Colon (tissue), 2 donors: ENCODE measurements around the gene ARHGEF7.

Experiments used
- FAIRE-seq: peaks from 2 replicates; lab custom pipeline; 2012; peaks lifted over from hg19 to GRCh38; lab: Jason Lieb, UNC
- donor health status: control.
- donor health status: control.

ARHGEF7 gene

GRCh38 chr13:111278743-111279652, 163.9 kb downstream of the ARHGEF7 start:
- no peak for FAIRE-seq

DNA sequence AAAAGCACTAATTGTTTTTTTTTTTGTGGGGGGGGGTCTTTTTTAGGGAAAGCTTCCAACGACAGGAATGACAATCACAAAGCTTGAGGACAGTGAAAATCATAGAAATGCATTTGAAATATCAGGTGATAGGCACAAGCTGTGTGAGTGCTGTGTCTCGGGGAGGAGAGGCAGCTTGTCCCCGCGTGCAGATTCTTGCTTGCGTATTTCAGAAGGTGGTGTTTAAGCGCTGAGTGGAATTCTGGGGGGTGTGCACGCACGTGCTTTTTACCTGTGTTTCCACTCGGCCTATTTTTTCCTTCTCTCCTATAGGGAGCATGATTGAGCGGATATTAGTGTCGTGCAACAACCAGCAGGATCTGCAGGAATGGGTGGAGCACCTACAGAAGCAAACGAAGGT, 165.1 kb downstream of the ARHGEF7 start:
- no peak for FAIRE-seq

DNA sequence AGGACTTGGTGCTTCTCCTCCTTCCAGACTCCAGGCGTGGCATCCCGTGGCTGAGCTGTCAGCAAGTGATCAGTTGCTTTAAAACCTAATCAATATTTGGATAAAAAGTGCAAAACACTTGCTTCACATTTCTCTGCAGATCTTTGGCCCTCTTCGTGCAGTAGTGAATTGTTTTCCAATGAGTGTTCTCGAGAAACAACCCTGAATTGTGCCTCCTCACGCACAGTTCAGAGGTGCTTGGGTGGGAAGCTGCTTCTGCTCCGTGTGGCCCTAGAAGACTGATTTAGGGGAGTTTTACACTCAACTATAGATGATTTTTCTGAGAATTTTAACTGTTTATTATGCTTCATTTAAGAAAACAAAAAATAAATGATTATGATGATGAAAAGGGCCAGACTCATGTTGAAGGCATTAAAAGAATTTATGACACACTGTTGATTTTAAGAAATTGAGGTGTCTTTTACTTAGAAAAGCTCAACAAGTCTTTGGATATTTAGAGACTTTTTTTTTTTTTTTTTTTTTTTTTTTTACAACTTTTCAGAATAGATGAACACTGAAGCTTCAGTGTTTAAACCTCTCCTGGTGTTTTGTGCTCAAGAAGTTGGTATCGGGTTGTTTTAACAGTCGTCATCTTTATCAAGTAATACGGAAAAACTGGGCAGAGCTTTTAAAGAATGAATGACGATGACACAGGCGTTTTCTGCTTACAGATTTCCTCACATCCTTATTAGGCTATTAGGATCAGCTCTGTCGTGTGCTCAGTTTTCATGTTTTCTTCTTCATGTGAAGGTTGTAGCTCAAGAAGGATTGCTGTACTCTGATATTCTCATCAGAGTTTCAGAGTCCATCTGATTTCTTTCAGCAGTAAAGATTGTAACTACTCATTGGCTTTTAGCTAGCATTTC, 165.8 kb downstream of the ARHGEF7 start:
- no peak for FAIRE-seq

- no peak for FAIRE-seq
Observed at GRCh38 chr13:111281751-111282311, 166.7 kb downstream of the ARHGEF7 start.

- FAIRE-seq: no peak
Observed at GRCh38 chr13:111282425-111282824, 167.3 kb downstream of the ARHGEF7 start.

DNA sequence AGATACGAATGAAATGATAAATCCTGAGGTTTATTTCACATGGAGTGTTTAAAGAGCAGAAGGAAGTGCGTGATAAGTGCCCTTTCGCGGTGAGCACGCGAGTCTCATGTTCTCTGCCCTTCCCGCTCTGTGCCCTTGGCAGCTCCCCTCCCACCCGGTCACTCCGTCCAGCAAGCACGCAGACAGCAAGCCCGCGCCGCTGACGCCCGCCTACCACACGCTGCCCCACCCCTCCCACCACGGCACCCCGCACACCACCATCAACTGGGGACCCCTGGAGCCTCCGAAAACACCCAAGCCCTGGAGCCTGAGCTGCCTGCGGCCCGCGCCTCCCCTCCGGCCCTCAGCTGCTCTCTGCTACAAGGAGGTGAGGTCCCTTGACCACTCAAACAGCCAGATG, 167.9 kb downstream of the ARHGEF7 start:
- FAIRE-seq: no peak

- no peak for FAIRE-seq
Observed at GRCh38 chr13:111283457-111283856, 168.3 kb downstream of the ARHGEF7 start.

GRCh38 chr13:111283991-111284390, 168.9 kb downstream of the ARHGEF7 start:
- no peak for FAIRE-seq

- FAIRE-seq: no peak
Observed at GRCh38 chr13:111284565-111284964, 169.5 kb downstream of the ARHGEF7 start.

DNA sequence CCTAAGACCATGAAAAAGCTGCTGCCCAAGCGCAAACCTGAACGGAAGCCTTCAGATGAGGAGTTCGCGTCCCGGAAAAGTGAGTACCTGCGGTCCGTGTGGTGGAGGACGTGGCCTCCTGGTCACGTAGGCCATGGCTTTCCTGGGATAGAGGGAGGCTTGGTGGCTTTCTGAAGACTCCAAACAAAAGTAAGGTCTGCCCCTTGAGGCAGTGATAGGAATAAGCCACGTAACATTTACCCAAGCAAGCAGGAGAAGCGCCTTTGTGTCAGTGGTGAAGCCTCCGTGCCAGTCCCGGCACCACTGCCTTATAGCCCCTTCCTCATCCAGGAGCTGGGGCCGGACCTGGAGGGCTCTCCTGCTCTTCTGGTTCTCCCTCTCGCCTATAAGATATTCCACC, 171.1 kb downstream of the ARHGEF7 start:
- no peak for FAIRE-seq

GRCh38 chr13:111286749-111287148, 171.6 kb downstream of the ARHGEF7 start:
- FAIRE-seq: no peak

- no peak for FAIRE-seq
Observed at GRCh38 chr13:111287201-111287600, 172.1 kb downstream of the ARHGEF7 start.

- FAIRE-seq: no peak
Observed at GRCh38 chr13:111288276-111288675, 173.2 kb downstream of the ARHGEF7 start.

DNA sequence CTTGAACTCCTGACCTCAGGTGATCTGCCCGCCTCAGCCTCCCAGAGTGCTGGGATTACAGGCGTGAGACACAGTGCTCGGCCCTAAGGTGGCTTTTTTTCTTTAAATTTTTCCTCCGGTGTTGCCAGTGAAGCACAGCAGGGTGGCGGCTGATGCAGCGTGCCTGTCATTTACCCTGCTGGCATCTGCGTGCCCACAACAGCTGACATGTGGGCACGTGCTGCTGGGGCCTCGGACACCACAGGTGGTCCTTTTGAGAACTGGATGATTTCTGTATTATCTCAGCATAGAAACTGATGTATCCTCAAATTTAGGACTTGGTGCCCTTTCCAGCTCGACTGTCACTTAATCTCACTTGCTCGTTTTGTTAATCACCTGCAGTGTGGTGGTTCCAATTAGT, 174.1 kb downstream of the ARHGEF7 start:
- FAIRE-seq: no peak

DNA sequence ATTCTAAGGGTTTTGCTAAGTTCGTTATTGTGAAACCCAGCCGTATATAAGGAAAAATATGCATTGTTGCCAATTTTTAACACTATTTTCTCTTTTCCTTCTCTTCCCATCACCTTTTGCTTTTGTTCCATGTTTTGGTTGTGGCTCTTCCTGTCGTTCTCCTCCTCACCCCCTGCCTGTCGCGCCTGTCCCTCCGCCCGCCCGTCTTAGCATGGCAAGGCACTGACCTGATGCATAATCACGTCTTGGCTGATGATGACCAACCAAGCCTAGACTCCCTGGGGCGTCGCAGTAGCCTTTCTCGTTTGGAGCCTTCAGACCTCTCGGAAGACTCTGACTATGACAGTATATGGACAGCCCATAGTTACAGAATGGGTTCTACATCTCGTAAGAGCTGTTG, 176.8 kb downstream of the ARHGEF7 start:
- no peak for FAIRE-seq

GRCh38 chr13:111292710-111293485, 177.8 kb downstream of the ARHGEF7 start:
- FAIRE-seq: no peak

DNA sequence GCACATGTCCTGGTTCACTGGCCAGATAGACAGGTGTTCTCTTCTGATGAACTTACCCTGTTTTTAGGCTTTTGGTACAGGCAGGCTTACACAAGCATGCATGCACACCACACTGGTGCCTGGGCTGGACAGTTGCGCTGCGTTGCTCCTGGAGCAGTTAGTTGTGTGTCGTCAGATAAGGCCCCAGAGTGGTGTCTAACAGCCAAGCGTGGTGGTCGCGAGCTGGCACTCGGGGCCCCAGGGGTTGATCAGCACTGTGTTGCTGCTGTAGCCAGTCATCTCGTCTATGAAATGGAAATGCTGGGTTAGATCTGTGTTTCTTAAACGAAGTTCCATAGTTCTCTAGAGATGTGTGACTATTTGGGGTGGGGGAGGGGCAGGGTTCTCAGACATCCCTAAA, 180.8 kb downstream of the ARHGEF7 start:
- no peak for FAIRE-seq

DNA sequence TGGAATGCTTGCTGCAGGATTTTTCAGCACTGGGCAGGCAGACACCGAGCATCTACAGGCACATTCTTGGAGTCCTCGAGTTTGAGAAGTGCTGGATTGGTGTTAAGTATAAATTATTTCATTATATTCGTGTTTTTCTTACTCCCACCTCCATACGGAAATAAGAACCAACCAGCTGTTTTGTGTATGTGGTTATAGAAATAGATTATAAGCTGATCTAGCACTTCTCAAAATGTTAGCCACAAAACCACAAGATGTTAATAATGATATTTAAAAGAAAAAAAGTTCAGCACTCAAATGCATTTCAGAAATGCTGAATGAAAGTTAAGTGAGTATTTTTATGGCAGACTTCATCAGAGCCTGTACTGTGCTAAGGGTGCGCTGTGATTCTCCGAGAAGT, 181.3 kb downstream of the ARHGEF7 start:
- no peak for FAIRE-seq

DNA sequence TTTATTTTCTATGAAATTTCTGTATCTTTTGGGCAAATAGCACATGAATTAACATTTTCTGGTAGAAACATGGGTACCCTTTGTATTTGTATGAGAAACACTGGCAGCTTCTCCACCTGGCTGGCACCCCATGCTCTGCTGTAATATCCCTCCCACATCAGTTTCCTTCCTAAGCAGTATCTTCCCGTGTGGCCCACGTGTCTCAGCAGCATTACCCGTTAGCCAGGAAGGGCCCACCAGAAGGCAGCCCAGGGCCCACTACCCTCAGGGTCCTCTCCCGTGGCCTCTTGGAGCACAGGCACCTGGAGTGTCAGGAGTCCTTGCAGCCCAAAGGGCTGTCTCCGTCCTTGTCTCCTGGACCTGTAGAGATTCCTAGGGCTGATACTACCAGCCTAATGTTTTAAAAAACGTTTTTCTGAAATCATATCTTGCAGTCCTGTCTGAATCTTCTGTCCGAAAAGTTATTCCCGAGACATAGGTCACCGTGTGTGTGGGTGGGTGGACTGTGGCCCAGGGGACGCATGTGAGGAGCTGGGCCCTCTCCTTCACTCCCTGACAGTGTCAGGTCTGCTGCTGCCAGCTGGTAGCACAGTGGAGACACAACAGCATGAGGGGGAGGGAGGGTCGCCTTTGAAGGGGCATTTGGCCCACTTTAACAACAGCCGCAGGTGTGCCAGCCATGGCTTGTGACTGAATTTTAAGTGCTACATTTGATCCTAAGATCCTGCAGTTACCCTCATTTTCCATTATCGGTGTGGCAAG, 183.3 kb downstream of the ARHGEF7 start:
- no peak for FAIRE-seq

GRCh38 chr13:111302045-111302726, 187.1 kb downstream of the ARHGEF7 start:
- FAIRE-seq: no peak

DNA sequence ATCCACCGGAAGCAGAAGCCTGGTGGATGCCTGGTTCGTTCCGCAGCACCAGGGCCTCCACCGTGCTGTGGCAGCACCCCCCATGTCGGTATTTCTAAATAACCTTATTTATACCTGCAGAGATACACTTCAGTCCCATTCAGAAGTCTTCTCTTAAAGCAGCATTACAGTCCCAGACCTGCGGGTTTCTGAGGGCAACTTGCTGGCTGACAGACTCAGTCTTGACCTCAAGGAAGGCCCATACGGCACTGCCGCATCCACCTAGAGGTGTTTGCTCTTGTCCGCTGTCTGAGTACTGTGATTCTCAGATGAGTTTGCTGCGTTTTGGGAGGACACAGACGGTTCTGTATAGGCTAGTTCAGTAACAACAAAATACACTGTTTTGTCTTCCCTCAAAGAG, 188.4 kb downstream of the ARHGEF7 start:
- no peak for FAIRE-seq
